COR-L47 (cell line): ENCODE measurements around the gene SAFB2.

ENCODE experiments used
- DNase-seq: peaks from one replicate; lab custom pipeline; 2025; lab: John Stamatoyannopoulos, UW

Gene SAFB2

DNA sequence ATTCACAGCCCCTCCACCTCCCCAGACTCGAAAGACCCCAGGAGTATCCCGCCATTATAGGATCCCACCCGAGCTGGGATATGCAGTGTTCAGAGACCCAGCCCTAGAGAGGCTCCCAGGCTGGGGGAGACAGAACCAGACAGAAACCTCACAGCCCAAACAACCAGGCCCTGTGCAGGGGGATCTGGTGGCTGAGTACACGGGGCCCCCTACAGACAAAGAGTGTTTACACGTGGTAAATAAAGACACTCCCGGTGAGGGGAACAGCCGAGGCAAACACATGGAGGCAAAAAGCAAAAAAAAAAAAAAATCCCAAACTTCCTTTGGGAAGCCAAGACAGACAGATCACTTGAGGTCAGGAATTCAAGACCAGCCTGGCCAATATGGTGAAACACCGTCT is 79.9 kb downstream of the SAFB2 start:
- DNase-seq: peak; percentile 33

- DNase-seq: no peak
Observed at GRCh38 chr19:5541456-5541855, 81.1 kb downstream of the SAFB2 start.

GRCh38 chr19:5540208-5540607 is 82.4 kb downstream of the SAFB2 start:
- no peak for DNase-seq

DNA sequence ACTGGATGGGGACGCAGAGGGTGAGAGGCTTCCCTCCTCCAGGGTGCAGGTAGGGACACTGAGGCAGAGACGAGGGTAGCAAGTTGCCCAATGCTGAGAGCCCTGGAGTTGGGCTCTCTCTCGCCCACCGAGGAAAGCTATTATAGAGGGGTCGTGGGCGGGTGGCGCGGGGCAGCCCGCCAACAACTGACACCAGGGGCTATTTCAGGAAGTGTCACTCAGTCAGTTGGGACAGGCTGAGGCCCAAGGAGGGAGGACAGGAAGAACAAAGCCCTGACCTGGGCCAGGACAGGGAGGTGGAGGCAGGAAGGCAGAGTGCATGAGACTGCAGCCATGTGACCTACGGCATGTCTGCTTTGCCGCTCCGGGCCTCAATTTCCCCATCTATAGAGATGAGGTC is 84.7 kb downstream of the SAFB2 start:
- DNase-seq: no peak
